ENCODE results near the gene GORASP2.
A peak's percentile ranks its signal among the peaks of the same experiment; 100 is the strongest.

GORASP2 gene

GRCh38 chr2:170963386-170963785 is 34.3 kb downstream of the GORASP2 start:
- no peak overlapping the region for H3K4me3 ChIP-seq (ENCODE audit: low read depth, low read length)
- no peak overlapping the region for H3K27ac ChIP-seq
- H3K36me3 ChIP-seq (replicated peaks) = peaks cover 80% of the 10 kb centered on the region
- TF ChIP-seq CTCF (IDR thresholded peaks at IDR 0.05; ENCODE audit: low read depth, low read length, missing control alignments) = no peak
- in situ Hi-C loops (cut with HindIII; ENCODE audit: low pct_ligation_motif_present, low sequenced_read_pairs) = loop anchor here (25.0 kb wide), 1 partner anchor 199 kb away; the partner anchor contains the start of gene TLK1
- DNase-seq = no peak
- H3K27me3 ChIP-seq (replicated peaks) = no peaks in the 10 kb centered on the region

GRCh38 chr2:170965446-170966225 is 36.6 kb downstream of the GORASP2 start:
- Histone ChIP-seq H3K4me3 (ENCODE audit: low read depth, low read length) (no peak overlapping the region), H3K27me3 (replicated peaks) (no peaks in the 10 kb centered on the region), H3K27ac (no peak overlapping the region), H3K36me3 (replicated peaks) (peaks cover 76% of the 10 kb centered on the region)
- DNase-seq = peak; percentile 43
- TF ChIP-seq CTCF (IDR thresholded peaks at IDR 0.05; ENCODE audit: low read depth, low read length, missing control alignments) = no peak
- in situ Hi-C loops (cut with HindIII; ENCODE audit: low pct_ligation_motif_present, low sequenced_read_pairs) = loop anchor here (25.0 kb wide), 1 partner anchor 197 kb away; the partner anchor contains the start of gene TLK1

GRCh38 chr2:170966648-170967396 is 37.8 kb downstream of the GORASP2 start:
- H3K4me3 ChIP-seq (ENCODE audit: low read depth, low read length) = no peak overlapping the region
- in situ Hi-C loops (cut with HindIII; ENCODE audit: low pct_ligation_motif_present, low sequenced_read_pairs) = loop anchor here (25.0 kb wide), 1 partner anchor 195 kb away; the partner anchor contains the start of gene TLK1
- peaks cover 65% of the 10 kb centered on the region for H3K36me3 ChIP-seq (replicated peaks)
- no peak overlapping the region for H3K27ac ChIP-seq
- TF ChIP-seq CTCF (IDR thresholded peaks at IDR 0.05; ENCODE audit: low read depth, low read length, missing control alignments) = peak; percentile 33
- no peaks in the 10 kb centered on the region for H3K27me3 ChIP-seq (replicated peaks)
- DNase-seq = no peak

GRCh38 chr2:170967553-170967952 is 38.5 kb downstream of the GORASP2 start:
- H3K4me3 ChIP-seq (ENCODE audit: low read depth, low read length) = no peak overlapping the region
- no peak overlapping the region for H3K27ac ChIP-seq
- H3K27me3 ChIP-seq (replicated peaks) = no peaks in the 10 kb centered on the region
- H3K36me3 ChIP-seq (replicated peaks) = peaks cover 58% of the 10 kb centered on the region
- no peak for TF ChIP-seq CTCF (IDR thresholded peaks at IDR 0.05; ENCODE audit: low read depth, low read length, missing control alignments)
- DNase-seq = no peak
- in situ Hi-C loops (cut with HindIII; ENCODE audit: low pct_ligation_motif_present, low sequenced_read_pairs) = loop anchor here (25.0 kb wide), 1 partner anchor 195 kb away; the partner anchor contains the start of gene TLK1

GRCh38 chr2:170968205-170969003 is 39.4 kb downstream of the GORASP2 start:
- Histone ChIP-seq H3K27ac (no peak overlapping the region), H3K4me3 (ENCODE audit: low read depth, low read length) (no peak overlapping the region), H3K27me3 (replicated peaks) (no peaks in the 10 kb centered on the region), H3K36me3 (replicated peaks) (peaks cover 52% of the 10 kb centered on the region)
- no peak for DNase-seq
- in situ Hi-C loops (cut with HindIII; ENCODE audit: low pct_ligation_motif_present, low sequenced_read_pairs) = loop anchor here (25.0 kb wide), 1 partner anchor 194 kb away; the partner anchor contains the start of gene TLK1
- no peak for TF ChIP-seq CTCF (IDR thresholded peaks at IDR 0.05; ENCODE audit: low read depth, low read length, missing control alignments)
